B cell (primary cell): ENCODE measurements around the gene ITPRIP. TPM values are rescaled to one million over a fixed set of nuclear protein-coding genes. Genes with fewer than 3 reads are reported as not detected.

ENCODE experiments used
- ATAC-seq: fragments of 200-7000 bp; cut with Tn5 transposase; one replicate; pipeline ENCODE4 v1.10.0; 2021; ENCODE audit warnings: low read depth, mild to moderate bottlenecking, moderate number of reproducible peaks, moderate library complexity
- CTCF ChIA-PET: fragments of 350-600 bp; sonication (Branson Sonifier 250); formaldehyde crosslinking; loops from one replicate; lab custom pipeline; 2021; ENCODE audit warnings: antibody characterized with exemption, inconsistent platforms; lab: Charles Lee
- POLR2A ChIA-PET: fragments of 350-600 bp; sonication (Branson Sonifier 250); formaldehyde crosslinking; loops from one replicate; lab custom pipeline; 2021; ENCODE audit warnings: antibody characterized with exemption; lab: Charles Lee
- DNase-seq: peaks from one replicate; pipeline ENCODE4 v3.0.0; 2013
- H2AFZ ChIP-seq: 2 replicates; pipeline ENCODE4 v1.6.1; 2012; ENCODE audit warnings: mild to moderate bottlenecking, low read depth, low read length; ENCODE audit not compliant: insufficient read depth, poor library complexity, severe bottlenecking
- H3K27ac ChIP-seq, 2 donors: 1 replicate in 1 of 2; 2 replicates in 1 of 2; pipeline ENCODE4 v1.5.1; 2012 to 2013; ENCODE audit warnings: low read length in 2 of 2, mild to moderate bottlenecking in 2 of 2, moderate library complexity in 1 of 2
- H3K27me3 ChIP-seq, 4 experiments: fragments of 200-600 bp in 1 of 4; sonication (generic) in 1 of 4; replicated peaks in 1 of 4; 1 replicate in 2 of 4; 2 replicates in 2 of 4; pipeline versions ENCODE4 v1.6.1 to v1.7.0; 2013 to 2016; ENCODE audit warnings: low read length in 3 of 4, mild to moderate bottlenecking in 2 of 4, mixed read lengths in 1 of 4, moderate library complexity in 1 of 4; ENCODE audit not compliant: insufficient read depth in 4 of 4, control insufficient read depth in 3 of 4; ENCODE audit errors: control extremely low read depth in 1 of 4
- H3K36me3 ChIP-seq, 2 experiments: replicated peaks in 1 of 2; 1 replicate in 1 of 2; 2 replicates in 1 of 2; pipeline versions ENCODE4 v1.6.1 to v1.7.1; 2013; ENCODE audit warnings: low read length in 1 of 2; ENCODE audit not compliant: insufficient read depth in 2 of 2, control insufficient read depth in 1 of 2; ENCODE audit errors: control extremely low read depth in 1 of 2, extremely low read depth in 1 of 2
- H3K4me1 ChIP-seq, 2 donors: fragments of 200-600 bp in 1 of 2; sonication (generic) in 1 of 2; 1 replicate in 1 of 2; 2 replicates in 1 of 2; pipeline versions ENCODE4 v1.5.1 to v1.6.1; 2013 to 2017; ENCODE audit warnings: low read length in 2 of 2; ENCODE audit not compliant: control insufficient read depth in 2 of 2, insufficient read depth in 2 of 2
- H3K4me2 ChIP-seq: replicated peaks from 2 replicates; pipeline ENCODE3; 2012; ENCODE audit warnings: mild to moderate bottlenecking, low read depth, low read length; ENCODE audit not compliant: poor library complexity, severe bottlenecking
- H3K4me3 ChIP-seq, 5 experiments: fragments of 200-600 bp in 1 of 5; sonication (generic) in 1 of 5; 1 replicate in 3 of 5; 2 replicates in 2 of 5; pipeline versions ENCODE4 v1.5.1 to v1.7.0; 2011 to 2016; ENCODE audit warnings: low read length in 4 of 5, mild to moderate bottlenecking in 4 of 5, low read depth in 2 of 5, control low read depth in 1 of 5, moderate library complexity in 1 of 5; ENCODE audit not compliant: insufficient read depth in 1 of 5; ENCODE audit errors: control extremely low read depth in 1 of 5, extremely low read depth in 1 of 5
- H3K79me2 ChIP-seq: fragments of 200-600 bp; sonication (generic); one replicate; pipeline ENCODE4 v1.6.0; 2016; ENCODE audit warnings: low read length; ENCODE audit not compliant: control insufficient read depth, insufficient read depth
- H3K9ac ChIP-seq: fragments of 200-600 bp; sonication (generic); 2 replicates; pipeline ENCODE4 v1.6.1; 2017; ENCODE audit warnings: mild to moderate bottlenecking, low read length, moderate library complexity
- H3K9me3 ChIP-seq, 3 donors: one replicate each; pipeline versions ENCODE4 v1.6.1 to v1.7.1; 2013; ENCODE audit warnings: low read length in 2 of 3; ENCODE audit not compliant: control insufficient read depth in 2 of 3, insufficient read depth in 1 of 3; ENCODE audit errors: control extremely low read depth in 1 of 3
- H4K20me1 ChIP-seq: 2 replicates; pipeline ENCODE4 v1.6.0; 2012; ENCODE audit warnings: mild to moderate bottlenecking, low read length; ENCODE audit not compliant: insufficient read depth, control insufficient read depth, poor library complexity, severe bottlenecking
- H3K27ac Mint-ChIP-seq: one replicate; pipeline ENCODE4 v1.8.0; 2021; ENCODE audit warnings: mixed read lengths
- H3K27me3 Mint-ChIP-seq: one replicate; pipeline ENCODE4 v1.8.0; 2021; ENCODE audit warnings: mixed read lengths
- H3K4me1 Mint-ChIP-seq: one replicate; pipeline ENCODE4 v1.8.0; 2021; ENCODE audit warnings: mixed read lengths
- H3K4me3 Mint-ChIP-seq: one replicate; pipeline ENCODE4 v1.8.0; 2021; ENCODE audit warnings: mixed read lengths
- H3K9me3 Mint-ChIP-seq: one replicate; pipeline ENCODE4 v1.8.0; 2022; ENCODE audit warnings: mixed read lengths; ENCODE audit not compliant: insufficient read depth
- CTCF ChIP-seq: fragments of 200-600 bp; IDR thresholded peaks from one replicate; pipeline ENCODE4 v1.8.0; 2022; ENCODE audit warnings: antibody characterized with exemption, mild to moderate bottlenecking
- EZH2 ChIP-seq: IDR thresholded peaks from 2 replicates; pipeline ENCODE4 v1.6.1; 2012; ENCODE audit warnings: borderline replicate concordance, low read depth, mild to moderate bottlenecking, moderate library complexity, low read length; ENCODE audit not compliant: insufficient read depth, poor library complexity, severe bottlenecking
- WGBS: methylation state at CpG from one replicate; pipeline ENCODE4 v1.1.5; 2013; ENCODE audit warnings: missing lambda C conversion rate; ENCODE audit not compliant: insufficient coverage; 5-methylcytosine and 5-hydroxymethylcytosine counted together
- intact Hi-C: fragments of 100-400 bp; cut with micrococcal nuclease; formaldehyde crosslinking; loops from one replicate; pipeline ENCODE4 v1.10.0; 2022
- polyA plus RNA-seq: library from polyadenylated mRNA; depleted of rRNA; stranded (reverse); fragments of >200 nt; gene quantifications from 2 replicates; pipeline ENCODE4 v1.2.3, GENCODE V29; 2012
- total RNA-seq, 2 donors: library from RNA; stranded (reverse); fragments of 120-200 nt in 1 of 2; gene quantifications; 1 replicate in 1 of 2; 2 replicates in 1 of 2; pipeline versions ENCODE4 v1.2.3 to v1.2.4, GENCODE V29; 2013 to 2022

Gene ITPRIP
- total and polyA plus RNA-seq, 2 donors (not counting 1 experiment from before 2014, with no cell fraction given): 22.5 to 28.5 TPM

GRCh38 chr10:104288355-104288754 lies 49.9 kb downstream of the ITPRIP start:
- Mint-ChIP-seq H3K9me3 (no peaks in the 10 kb centered on the region), H3K27ac (no peak overlapping the region), H3K27me3 (peaks cover 33% of the 10 kb centered on the region), H3K4me3 (no peak overlapping the region), H3K4me1 (peaks cover 5% of the 10 kb centered on the region)
- Histone ChIP-seq H2AFZ (no peak overlapping the region), H3K27me3 (peaks cover 0 to 16% (median 4%) of the 10 kb centered on the region in 4 experiments), H3K27ac (no peak overlapping the region), H3K79me2 (no peaks in the 10 kb centered on the region), H3K9ac (no peak overlapping the region), H3K4me2 (no peak overlapping the region), H3K9me3 (no peaks in the 10 kb centered on the region), H3K4me3 (no peak overlapping the region), H3K4me1 (peaks cover 4 to 8% of the 10 kb centered on the region in 2 donors), H4K20me1 (no peaks in the 10 kb centered on the region), H3K36me3 (no peaks in the 10 kb centered on the region)
- CTCF ChIA-PET: interaction anchor here (0.8 to 9.9 kb wide), 4 partner anchors 14 to 63 kb away, joined by 3 to 221 read pairs (median 82); partner anchors contain the start of gene CFAP58
- no peak for ATAC-seq
- TF ChIP-seq EZH2: no peak
- no peak for TF ChIP-seq CTCF
- WGBS: 100% methylated on average over 1 of the region's 1 CpG
- POLR2A ChIA-PET: no interaction called here
- no peak for DNase-seq
- intact Hi-C loops: no loop called here

GRCh38 chr10:104286939-104287338 lies 51.3 kb downstream of the ITPRIP start:
- Histone ChIP-seq H3K36me3 (no peaks in the 10 kb centered on the region), H2AFZ (no peak overlapping the region), H3K27me3 (peaks cover 0 to 16% (median 4%) of the 10 kb centered on the region in 4 experiments), H3K27ac (no peak overlapping the region), H3K4me2 (no peak overlapping the region), H4K20me1 (no peaks in the 10 kb centered on the region), H3K4me1 (peaks cover 4 to 8% of the 10 kb centered on the region in 2 donors), H3K9me3 (no peaks in the 10 kb centered on the region), H3K9ac (no peak overlapping the region), H3K4me3 (no peak overlapping the region), H3K79me2 (no peaks in the 10 kb centered on the region)
- no peak overlapping the region for H3K4me3 Mint-ChIP-seq
- ChIA-PET POLR2A (no interaction called here), CTCF (interaction anchor here (1.0 to 1.7 kb wide), 3 partner anchors 13 to 66 kb away, joined by 3 to 12 read pairs (median 10); partner anchors contain the start of gene CFAP58)
- peaks cover 39% of the 10 kb centered on the region for H3K27me3 Mint-ChIP-seq
- DNase-seq (no peak), ATAC-seq (no peak)
- intact Hi-C loops: no loop called here
- WGBS: 71% methylated on average over 1 of the region's 2 CpGs
- no peak for TF ChIP-seq EZH2
- no peak for TF ChIP-seq CTCF
- peaks cover 5% of the 10 kb centered on the region for H3K4me1 Mint-ChIP-seq
- no peak overlapping the region for H3K27ac Mint-ChIP-seq
- no peaks in the 10 kb centered on the region for H3K9me3 Mint-ChIP-seq
